Stimulated activated CD8-positive, alpha-beta memory T cell treated with anti-CD3 and anti-CD28 coated beads, Interleukin-4, amount 100 ng/mL, for 1 hour (primary cell): ENCODE measurements around the gene CDH18.

Source experiments
- DNase-seq, 2 donors: peaks; one replicate each; pipeline ENCODE4 v3.0.0-alpha.2; 2020; ENCODE audit warnings: low read depth in 2 of 2, low spot score in 1 of 2

The CDH18 gene

DNA sequence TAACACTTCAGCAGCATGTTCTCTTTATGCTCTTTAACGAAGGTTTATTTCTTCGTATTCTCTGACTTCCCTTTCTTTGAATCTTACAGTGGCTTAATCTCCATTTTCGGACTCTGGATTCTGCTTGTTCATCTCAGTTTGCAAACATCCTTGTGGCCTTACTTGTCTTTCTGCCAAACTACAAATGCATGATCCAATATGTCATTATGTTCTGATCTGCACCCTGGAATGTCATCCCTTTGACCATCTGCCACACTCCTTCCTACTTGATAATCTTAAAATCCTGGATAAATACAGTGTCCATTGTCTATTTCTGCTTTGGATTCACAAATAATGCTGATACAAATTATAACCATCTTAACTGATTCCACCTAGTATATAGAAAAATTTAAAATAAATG is 499.2 kb downstream of the CDH18 start:
- DNase-seq, result no peak

DNA sequence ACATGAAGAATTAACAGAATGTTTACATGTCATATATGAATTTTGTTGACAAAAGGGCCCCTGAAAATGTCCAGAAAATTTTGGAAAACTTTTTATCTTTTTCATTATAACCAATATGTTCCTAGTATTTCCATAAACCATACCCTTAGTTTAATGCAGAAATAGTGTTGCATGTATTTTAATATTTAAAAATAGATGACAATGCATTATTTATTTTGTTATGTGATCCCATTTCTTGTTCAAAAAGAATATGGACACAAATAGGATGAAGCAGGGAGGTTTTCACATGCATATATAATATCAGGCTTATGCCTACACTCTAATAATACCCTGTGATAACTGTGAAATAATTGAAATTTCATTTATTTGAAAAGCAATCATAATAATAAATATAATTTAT is 500.5 kb downstream of the CDH18 start:
- no peak for DNase-seq

DNA sequence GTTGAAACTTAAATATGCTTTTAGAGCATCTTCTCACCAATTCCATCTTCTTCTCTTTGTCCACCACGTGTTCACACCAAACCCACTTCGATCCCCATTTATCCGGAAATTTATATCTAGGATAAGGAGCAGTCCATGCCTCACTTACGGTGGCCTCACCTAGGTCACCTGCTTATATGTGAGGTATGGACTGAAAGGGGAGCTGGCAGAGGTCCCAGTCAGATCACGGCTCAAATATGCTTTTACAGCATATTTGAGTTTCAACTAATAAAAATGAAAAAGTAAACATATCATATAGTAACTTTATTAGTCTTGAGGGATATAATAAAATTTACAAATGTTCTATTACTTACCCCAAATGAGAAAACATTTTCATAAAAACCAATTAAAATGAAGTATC is 508.4 kb downstream of the CDH18 start:
- no peak for DNase-seq

DNA sequence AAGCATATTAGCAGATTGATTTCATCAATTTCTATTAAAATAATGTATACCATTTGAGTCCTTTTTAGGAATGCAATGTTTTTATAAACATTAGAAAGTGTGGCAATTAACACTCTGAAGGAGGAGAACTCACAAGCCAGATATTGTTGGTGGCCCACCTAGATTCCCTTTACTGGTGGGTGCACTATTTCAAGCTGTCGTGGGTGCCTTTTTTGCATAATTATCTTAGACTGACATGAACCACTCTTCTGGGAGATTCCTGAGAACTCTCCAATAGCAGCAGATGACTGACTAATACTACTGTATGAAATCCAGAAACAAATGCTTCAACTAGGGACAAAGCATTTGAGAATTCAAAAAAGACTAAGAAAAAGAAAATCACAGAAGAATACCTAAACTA is 526.0 kb downstream of the CDH18 start:
- DNase-seq, result no peak

DNA sequence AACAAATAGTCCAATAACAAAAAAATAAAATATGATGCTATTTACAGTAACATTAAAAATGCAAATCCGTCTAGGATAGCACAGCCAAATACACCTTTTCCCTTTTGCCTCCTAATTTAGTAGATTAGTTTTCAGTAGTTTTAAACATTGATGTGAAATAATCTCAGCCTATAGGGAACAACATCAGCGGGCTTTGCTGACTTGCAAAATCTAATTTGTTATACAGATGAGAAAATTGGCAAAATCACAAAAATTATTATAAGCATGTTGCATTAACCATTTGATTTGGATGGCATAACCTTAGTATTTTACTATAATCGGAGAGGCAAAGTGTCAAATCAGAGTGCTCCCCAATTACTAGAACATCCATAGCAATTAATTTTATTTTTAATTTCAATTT is 563.5 kb downstream of the CDH18 start:
- no peak for DNase-seq
